C4-2B (cell line): ENCODE data around the gene MIF.
"Not testable (repeated sequence)": the region's sequence is repeated elsewhere in the genome, so short reads cannot be mapped to it uniquely, and the experiment has no call there.

ENCODE experiments used
- H3K27ac ChIP-seq: fragments of 450-650 bp; 2 replicates; pipeline ENCODE4 v1.5.1; 2017
- ZFX ChIP-seq: fragments of 450-650 bp; IDR thresholded peaks from 2 replicates; pipeline ENCODE4 v1.6.1; 2017
- TF ChIP-seq, protein P1 (sequence below): fragments of 450-650 bp; conservative IDR thresholded peaks from 2 replicates; pipeline ENCODE4 v1.5.1; 2017; ENCODE audit warnings: mild to moderate bottlenecking

MIF gene

GRCh38 chr22:23898006-23898974 lies 4.1 kb downstream of the MIF start:
- TF ChIP-seq ZFX, result no peak
- TF ChIP-seq, protein P1, sequence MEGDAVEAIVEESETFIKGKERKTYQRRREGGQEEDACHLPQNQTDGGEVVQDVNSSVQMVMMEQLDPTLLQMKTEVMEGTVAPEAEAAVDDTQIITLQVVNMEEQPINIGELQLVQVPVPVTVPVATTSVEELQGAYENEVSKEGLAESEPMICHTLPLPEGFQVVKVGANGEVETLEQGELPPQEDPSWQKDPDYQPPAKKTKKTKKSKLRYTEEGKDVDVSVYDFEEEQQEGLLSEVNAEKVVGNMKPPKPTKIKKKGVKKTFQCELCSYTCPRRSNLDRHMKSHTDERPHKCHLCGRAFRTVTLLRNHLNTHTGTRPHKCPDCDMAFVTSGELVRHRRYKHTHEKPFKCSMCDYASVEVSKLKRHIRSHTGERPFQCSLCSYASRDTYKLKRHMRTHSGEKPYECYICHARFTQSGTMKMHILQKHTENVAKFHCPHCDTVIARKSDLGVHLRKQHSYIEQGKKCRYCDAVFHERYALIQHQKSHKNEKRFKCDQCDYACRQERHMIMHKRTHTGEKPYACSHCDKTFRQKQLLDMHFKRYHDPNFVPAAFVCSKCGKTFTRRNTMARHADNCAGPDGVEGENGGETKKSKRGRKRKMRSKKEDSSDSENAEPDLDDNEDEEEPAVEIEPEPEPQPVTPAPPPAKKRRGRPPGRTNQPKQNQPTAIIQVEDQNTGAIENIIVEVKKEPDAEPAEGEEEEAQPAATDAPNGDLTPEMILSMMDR, result no peak

GRCh38 chr22:23899042-23899745 lies 5.0 kb downstream of the MIF start:
- no peak overlapping the region for H3K27ac ChIP-seq
- TF ChIP-seq, protein P1, result no peak
- no peak for TF ChIP-seq ZFX

More at GRCh38 chr22:23898006-23898974, 4.1 kb downstream of the MIF start:
- H3K27ac ChIP-seq, result no peak overlapping the region

GRCh38 chr22:23900227-23900626 lies 6.0 kb downstream of the MIF start:
- H3K27ac ChIP-seq, result not testable (repeated sequence)

- TF ChIP-seq, protein P1, result no peak
- TF ChIP-seq ZFX, result no peak
- no peak overlapping the region for H3K27ac ChIP-seq
Measured at GRCh38 chr22:23901600-23901999, 7.4 kb downstream of the MIF start.

DNA sequence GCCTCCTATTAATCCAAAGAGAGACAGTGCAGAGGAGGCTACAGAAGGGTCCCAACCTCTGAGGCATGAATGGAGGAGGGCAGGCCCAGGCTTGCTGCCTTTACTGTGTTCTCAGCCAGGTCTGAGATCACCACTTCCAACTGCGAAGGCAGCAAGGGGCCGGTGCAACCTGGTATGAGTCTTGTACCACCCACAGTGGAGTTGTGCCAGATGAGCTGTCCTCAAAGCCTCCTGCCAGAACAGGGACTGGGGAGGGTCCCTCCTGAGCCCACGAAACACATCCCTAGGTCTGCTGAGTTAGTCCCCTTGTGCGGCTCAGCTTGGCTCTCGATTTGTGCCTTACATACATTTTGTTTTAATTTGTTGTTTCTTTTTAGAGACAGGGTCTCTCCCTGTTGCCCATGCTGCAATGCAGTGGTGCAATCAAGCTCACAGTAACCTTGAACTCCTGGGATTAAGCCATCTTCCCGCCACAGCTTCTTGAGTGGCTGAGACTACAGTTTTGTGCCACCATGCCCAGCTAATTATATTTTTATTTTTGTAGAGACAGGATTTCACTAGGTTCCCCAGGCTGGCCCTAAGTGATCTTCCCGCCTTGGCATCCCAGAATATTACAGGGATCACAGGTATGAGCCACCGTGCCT lies 9.3 kb downstream of the MIF start:
- no peak overlapping the region for H3K27ac ChIP-seq
- TF ChIP-seq ZFX, result no peak
- TF ChIP-seq, protein P1, result no peak

GRCh38 chr22:23904573-23905254 lies 10.5 kb downstream of the MIF start:
- TF ChIP-seq, protein P1, result no peak
- no peak for TF ChIP-seq ZFX
- no peak overlapping the region for H3K27ac ChIP-seq

DNA sequence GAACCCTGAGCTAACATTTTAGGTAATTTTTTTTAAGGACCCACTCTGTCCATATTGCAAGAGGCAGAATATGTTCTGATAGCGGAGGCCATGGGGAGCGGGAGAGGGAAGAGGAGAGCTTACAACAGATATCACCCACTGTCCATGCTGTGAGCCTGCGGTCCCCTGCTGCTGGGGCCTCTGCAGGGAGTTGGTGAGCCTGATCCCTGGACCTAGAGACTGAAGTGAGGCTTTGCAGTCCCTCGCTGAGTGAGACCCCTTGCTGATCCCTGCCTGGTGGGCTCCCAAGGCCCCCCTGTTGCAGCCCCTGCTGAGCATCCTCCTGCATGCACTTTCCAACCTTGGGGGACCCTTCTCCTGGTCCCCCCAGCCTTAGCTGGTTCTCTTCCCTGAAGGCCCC lies 12.5 kb downstream of the MIF start:
- no peak overlapping the region for H3K27ac ChIP-seq
- TF ChIP-seq, protein P1, result no peak
- no peak for TF ChIP-seq ZFX

DNA sequence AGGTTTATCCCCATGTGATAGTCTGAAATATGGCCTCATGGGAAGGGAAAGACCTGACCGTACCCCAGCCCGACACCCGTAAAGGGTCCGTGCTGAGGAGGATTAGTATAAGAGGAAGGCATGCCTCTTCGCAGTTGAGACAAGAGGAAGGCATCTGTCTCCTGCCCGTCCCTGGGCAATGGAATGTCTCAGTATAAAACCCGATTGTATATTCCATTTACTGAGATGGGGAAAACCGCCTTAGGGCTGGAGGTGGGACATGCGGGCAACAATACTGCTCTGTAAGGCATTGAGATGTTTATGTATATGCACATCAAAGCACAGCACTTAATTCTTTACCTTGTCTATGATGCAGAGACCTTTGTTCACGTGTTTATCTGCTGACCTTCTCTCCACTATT lies 13.2 kb downstream of the MIF start:
- H3K27ac ChIP-seq, result not testable (repeated sequence)
